Hippocampal formation (tissue), 2 donors: ENCODE results near the gene POP7.

ENCODE experiments used
- DNase-seq, 2 donors: peaks; one replicate each; lab custom pipeline; 2025; lab: John Stamatoyannopoulos, UW

Gene POP7

GRCh38 chr7:100679129-100679926 lies 26.6 kb upstream of the POP7 start:
- DNase-seq, result no peak

- no peak for DNase-seq
These were observed 25.9 kb upstream of the POP7 start for GRCh38 chr7:100679927-100680575.

- no peak for DNase-seq
These were observed 25.2 kb upstream of the POP7 start for GRCh38 chr7:100680576-100681271.

- no peak for DNase-seq
These were observed 24.3 kb upstream of the POP7 start for GRCh38 chr7:100681491-100682227.

- DNase-seq, result no peak
These were observed 23.6 kb upstream of the POP7 start for GRCh38 chr7:100682228-100682741.

GRCh38 chr7:100682991-100683658 lies 22.8 kb upstream of the POP7 start:
- no peak for DNase-seq

- no peak for DNase-seq
These were observed 22.0 kb upstream of the POP7 start for GRCh38 chr7:100683659-100684533.

GRCh38 chr7:100684534-100685042 lies 21.3 kb upstream of the POP7 start:
- DNase-seq, result no peak

- no peak for DNase-seq
These were observed 20.8 kb upstream of the POP7 start for GRCh38 chr7:100685049-100685605.

GRCh38 chr7:100685631-100686145 lies 20.2 kb upstream of the POP7 start:
- no peak for DNase-seq

- no peak for DNase-seq
These were observed 19.6 kb upstream of the POP7 start for GRCh38 chr7:100686201-100686821.

GRCh38 chr7:100686822-100687211 lies 19.1 kb upstream of the POP7 start:
- DNase-seq, result no peak

GRCh38 chr7:100687261-100687660 lies 18.7 kb upstream of the POP7 start:
- DNase-seq, result no peak

GRCh38 chr7:100687751-100688300 lies 18.1 kb upstream of the POP7 start:
- DNase-seq, result no peak

- no peak for DNase-seq
These were observed 17.5 kb upstream of the POP7 start for GRCh38 chr7:100688326-100688860.

GRCh38 chr7:100689230-100690135 lies 16.4 kb upstream of the POP7 start:
- no peak for DNase-seq
